ENCODE data around the gene SLC44A1.

Gene SLC44A1

GRCh38 chr9:105278751-105279150 is 34.3 kb downstream of the SLC44A1 start:
- TF ChIP-seq CTCF (IDR thresholded peaks at IDR 0.05; ENCODE audit: low read depth, low read length), result no peak
- peak in 1 of 2 donors; percentile 30 for DNase-seq (ENCODE audit: low read depth in 2 of 2)
- H3K4me3 ChIP-seq (replicated peaks in 1 of 2; ENCODE audit: low read depth in 2 of 2, low read length in 2 of 2), result no peak overlapping the region

- no peak for TF ChIP-seq CTCF (IDR thresholded peaks at IDR 0.05; ENCODE audit: low read depth, low read length)
- no peak overlapping the region for H3K4me3 ChIP-seq (replicated peaks in 1 of 2; ENCODE audit: low read depth in 2 of 2, low read length in 2 of 2)
- peak in 1 of 2 donors; percentile 84 for DNase-seq (ENCODE audit: low read depth in 2 of 2)
These were observed 36.2 kb downstream of the SLC44A1 start for GRCh38 chr9:105280691-105281090.

- no peak for TF ChIP-seq CTCF (IDR thresholded peaks at IDR 0.05; ENCODE audit: low read depth, low read length)
- no peak overlapping the region for H3K4me3 ChIP-seq (replicated peaks in 1 of 2; ENCODE audit: low read depth in 2 of 2, low read length in 2 of 2)
- peak in 1 of 2 donors; percentile 47 for DNase-seq (ENCODE audit: low read depth in 2 of 2)
These were observed 36.8 kb downstream of the SLC44A1 start for GRCh38 chr9:105281272-105281671.

- DNase-seq (ENCODE audit: low read depth in 2 of 2), result peak in 1 of 2 donors; percentile 49
- TF ChIP-seq CTCF (IDR thresholded peaks at IDR 0.05; ENCODE audit: low read depth, low read length), result no peak
- H3K4me3 ChIP-seq (replicated peaks in 1 of 2; ENCODE audit: low read depth in 2 of 2, low read length in 2 of 2), result no peak overlapping the region
These were observed 37.5 kb downstream of the SLC44A1 start for GRCh38 chr9:105281926-105282325.

- DNase-seq (ENCODE audit: low read depth in 2 of 2), result no peak
- TF ChIP-seq CTCF (IDR thresholded peaks at IDR 0.05; ENCODE audit: low read depth, low read length), result no peak
- no peak overlapping the region for H3K4me3 ChIP-seq (replicated peaks in 1 of 2; ENCODE audit: low read depth in 2 of 2, low read length in 2 of 2)
These were observed 38.6 kb downstream of the SLC44A1 start for GRCh38 chr9:105282870-105283621.

- no peak for TF ChIP-seq CTCF (IDR thresholded peaks at IDR 0.05; ENCODE audit: low read depth, low read length)
- no peak for DNase-seq (ENCODE audit: low read depth in 2 of 2)
- H3K4me3 ChIP-seq (replicated peaks in 1 of 2; ENCODE audit: low read depth in 2 of 2, low read length in 2 of 2), result no peak overlapping the region
These were observed 39.3 kb downstream of the SLC44A1 start for GRCh38 chr9:105283795-105284194.

GRCh38 chr9:105284463-105284862 is 40.0 kb downstream of the SLC44A1 start:
- no peak for TF ChIP-seq CTCF (IDR thresholded peaks at IDR 0.05; ENCODE audit: low read depth, low read length)
- DNase-seq (ENCODE audit: low read depth in 2 of 2), result no peak

More at GRCh38 chr9:105284463-105284862, 40.0 kb downstream of the SLC44A1 start:
- H3K4me3 ChIP-seq (replicated peaks in 1 of 2; ENCODE audit: low read depth in 2 of 2, low read length in 2 of 2), result no peak overlapping the region
